SKM-1 treated with dmso at 0.1 percent for 144 hours (cell line): Measurements from ENCODE around the gene ERV3-1.
"Not testable (repeated sequence)": the region's sequence is repeated elsewhere in the genome, so short reads cannot be mapped to it uniquely, and the experiment has no call there.

Source experiments
- DNase-seq: peaks from one replicate; lab custom pipeline; 2025; ENCODE audit not compliant: unreplicated experiment; lab: John Stamatoyannopoulos, UW

Gene ERV3-1

DNA sequence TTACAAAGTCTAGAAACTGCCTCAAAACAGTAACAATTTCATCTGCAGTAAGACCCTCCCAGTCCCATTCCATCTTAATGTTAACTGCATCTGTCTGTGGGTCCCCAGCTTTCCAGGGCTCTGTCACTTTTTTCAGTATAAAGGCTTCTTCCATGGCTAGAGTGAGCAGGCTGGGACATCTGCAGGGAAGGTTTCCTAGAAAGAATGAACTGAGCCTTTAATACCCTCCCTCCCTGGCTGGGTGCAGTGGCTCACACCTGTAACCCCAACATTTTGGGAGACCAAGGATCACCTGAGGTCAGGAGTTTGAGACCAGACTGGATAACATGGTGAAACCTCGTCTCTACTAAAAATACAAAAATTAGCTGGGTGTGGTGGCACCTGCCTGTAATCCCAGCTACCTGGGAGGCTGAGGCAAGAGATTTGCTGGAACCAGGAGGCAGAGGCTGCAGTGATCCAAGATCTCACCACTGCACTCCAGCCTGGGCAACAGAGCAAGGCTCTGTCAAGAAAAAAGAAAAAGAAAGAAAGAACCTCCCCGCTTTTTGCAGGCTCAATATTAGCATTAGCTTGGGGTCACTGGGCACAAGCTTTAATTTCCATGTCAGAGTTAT lies 3.4 kb downstream of the ERV3-1 start:
- DNase-seq: no peak

DNA sequence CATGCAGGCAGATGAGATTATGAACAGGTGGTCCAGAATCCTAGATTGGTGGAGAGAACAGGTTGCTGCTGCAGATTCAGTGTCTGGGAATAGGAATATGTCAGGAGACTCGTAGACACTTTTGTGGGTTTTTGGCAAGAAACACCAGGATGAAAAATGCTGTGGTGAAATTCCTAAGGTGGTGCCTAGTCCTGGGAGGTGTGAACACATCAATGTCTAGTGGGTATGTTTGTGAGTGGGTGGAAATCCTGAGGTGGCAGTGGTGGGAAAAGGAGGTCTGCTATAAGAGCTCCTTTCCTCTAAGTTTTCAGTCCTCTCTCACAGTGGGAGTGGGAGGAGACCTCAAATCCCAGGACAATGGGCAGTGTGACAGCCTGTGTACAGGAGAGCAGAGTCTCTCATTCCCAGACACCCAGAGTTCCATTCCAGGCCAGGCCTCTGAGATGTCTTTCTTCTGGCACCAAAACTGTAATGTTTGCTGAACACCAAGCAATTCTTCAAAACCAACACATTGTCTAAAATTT lies 5.1 kb downstream of the ERV3-1 start:
- DNase-seq: no peak

DNA sequence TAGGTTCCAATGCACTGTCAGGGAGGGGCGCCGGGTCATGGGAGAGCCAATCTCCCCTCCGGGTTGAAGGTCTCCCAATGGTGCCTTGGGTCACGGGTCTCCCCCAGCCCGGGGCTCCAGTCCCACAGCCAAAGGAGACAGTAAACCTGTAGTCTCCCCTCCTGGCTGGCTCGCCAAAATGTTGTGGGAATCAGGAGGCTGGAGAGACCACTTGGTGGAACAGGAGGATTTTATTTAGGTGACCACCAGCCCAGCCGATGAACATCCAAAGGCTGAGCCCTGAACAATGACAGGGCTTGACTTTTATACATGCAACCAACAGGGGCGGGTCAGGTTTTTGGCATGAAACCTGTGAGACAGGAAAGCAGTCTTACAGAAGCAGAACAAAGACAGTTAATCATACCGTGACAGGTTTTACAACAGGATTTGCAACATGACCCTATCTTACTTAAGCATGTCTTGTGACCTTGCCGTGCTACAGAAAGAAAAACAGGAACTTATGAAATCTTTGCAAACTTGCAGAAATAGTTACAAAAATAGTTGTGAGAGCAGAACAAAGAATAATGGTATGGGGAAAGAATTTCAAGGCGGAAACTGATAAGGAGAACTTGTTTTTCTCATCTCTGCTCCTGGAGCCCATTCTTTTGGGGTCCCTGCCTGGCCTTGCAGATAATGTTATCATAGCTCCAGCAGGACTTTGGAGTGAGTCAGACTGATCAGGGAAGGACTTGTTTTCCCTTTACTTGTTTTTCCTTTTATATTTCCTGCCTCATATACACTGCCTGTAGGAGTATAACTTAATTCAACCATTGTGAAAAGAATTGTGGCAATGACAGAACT lies 7.1 kb downstream of the ERV3-1 start:
- peak; percentile 95 for DNase-seq

DNA sequence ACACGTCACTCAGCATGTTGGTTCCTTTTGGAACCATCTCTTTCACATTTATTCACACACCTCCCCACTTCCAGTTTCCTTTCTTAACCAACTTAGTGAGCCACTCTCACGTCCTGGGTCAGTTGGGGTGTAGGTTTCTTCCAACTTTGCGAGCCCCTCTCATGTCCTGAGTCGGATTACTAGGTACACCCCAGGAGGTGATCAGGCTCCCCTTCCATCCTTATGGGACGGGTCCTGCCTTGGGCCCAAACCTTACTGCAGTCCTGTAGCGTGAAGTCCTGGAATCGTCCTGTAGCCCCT lies 7.7 kb downstream of the ERV3-1 start:
- no peak for DNase-seq

DNA sequence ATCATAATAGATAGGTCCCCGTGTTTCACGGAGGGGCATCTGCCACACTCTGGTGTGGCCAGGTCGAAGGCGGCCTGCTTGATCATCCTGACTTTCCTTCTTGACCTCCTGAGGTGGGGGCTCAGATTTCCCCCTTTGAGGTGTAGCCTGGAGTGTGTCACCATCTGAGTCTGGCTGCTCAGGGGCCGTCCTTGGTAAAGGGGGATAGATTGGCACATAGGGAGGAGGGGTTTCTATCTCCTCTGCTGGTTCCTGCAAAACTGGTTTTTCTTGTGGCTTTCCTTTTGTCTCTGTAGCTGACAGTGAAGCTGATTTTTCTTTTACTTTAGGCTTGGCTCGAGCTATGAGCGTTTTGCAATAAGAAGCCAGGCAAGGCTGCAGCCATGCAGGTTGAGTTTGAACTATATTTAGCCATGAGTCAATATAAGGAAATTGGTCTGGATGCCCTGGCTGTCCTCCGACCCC lies 8.5 kb downstream of the ERV3-1 start:
- DNase-seq: peak; percentile 17

DNA sequence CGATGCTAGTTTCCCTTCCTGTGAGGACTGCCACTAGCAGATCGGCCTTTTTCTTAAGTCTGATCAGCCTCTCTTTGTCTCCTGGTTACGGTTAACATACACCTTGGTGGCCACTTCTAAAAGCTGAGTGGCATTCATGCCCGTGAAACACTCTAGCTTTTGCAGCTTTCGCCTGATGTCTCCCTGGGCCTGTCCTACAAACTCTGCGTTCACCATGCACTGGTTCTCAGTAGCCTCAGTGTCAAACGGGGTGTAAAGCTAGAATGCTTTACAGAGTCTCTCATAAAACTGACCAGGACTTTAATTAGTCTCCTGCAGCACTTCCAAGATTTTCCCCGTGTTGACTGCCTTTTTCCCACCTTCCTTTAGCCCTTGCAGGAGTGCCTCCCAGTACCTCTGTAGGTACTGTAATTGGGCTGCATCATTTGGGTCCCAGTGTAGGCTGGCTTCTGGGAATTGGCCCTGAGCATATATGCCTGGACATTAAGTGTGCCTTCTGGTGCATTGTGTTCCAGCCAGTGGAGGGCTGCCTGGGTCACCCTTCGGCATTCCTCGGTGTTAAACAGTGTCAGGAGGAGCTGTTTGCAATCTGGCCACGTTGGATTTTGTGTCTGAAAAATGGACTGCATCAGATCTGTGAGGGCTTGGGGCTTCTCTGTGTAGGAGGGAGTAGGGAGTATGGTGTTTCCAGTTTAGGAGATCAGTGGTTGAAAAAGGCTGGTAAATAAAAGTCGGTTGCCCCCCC lies 9.2 kb downstream of the ERV3-1 start:
- DNase-seq: no peak

DNA sequence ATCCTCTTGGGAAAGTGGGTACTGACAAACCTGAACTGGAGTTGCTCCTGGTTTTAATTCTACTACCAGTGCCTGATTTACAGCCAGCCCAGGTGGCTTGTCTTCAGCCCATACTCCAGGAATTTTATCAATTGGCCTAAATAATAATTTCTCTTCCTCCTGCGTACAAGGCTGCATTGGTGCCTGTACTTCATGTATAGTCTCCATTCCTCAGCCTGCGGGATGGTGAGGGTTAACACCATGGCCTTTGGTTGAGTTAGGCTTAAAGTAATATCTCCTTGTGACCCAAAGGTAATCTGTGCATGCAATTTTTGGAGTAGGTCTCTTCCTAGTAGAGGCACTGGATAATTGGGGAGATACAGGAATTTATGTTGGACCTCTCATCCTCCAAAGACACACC lies 10.2 kb downstream of the ERV3-1 start:
- no peak for DNase-seq

DNA sequence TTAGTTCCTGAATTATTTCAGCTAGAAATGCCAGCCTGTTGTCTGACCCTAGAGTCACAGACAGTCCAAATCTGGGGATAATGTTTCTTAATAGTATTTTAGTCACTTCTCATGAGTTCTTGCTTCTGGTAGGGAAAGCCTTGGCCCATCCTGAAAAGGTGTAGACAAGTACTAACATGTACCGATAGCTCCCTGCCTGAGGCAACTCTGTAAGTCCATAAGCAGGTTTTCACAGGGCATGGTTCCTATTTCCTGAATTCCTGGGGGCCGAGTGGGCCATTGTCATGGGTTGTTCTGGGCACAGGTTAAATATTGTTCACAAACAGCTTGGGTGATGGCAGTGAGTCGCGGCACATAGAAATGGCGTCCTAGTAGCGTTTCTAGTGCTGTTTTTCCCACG lies 12.6 kb downstream of the ERV3-1 start:
- no peak for DNase-seq

DNA sequence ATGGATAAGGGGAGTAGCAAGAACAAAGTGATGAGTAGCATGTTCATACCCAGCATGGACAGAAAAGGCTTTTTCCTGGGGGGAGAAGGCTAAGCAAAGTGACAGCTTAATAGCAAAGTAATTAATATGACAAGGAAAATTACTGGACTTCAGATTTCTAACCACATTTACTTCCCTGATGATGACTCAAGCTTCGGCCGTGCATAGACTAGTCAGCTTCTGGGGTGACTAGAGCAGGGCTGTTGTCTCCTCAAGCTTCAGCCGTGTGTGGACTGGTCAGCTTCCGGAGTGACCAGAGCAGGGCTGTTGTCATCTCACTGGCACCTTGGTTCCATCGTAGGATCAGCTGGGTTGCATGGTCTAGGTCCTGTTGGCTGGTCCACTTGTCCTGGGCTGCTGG lies 13.5 kb downstream of the ERV3-1 start:
- no peak for DNase-seq

DNA sequence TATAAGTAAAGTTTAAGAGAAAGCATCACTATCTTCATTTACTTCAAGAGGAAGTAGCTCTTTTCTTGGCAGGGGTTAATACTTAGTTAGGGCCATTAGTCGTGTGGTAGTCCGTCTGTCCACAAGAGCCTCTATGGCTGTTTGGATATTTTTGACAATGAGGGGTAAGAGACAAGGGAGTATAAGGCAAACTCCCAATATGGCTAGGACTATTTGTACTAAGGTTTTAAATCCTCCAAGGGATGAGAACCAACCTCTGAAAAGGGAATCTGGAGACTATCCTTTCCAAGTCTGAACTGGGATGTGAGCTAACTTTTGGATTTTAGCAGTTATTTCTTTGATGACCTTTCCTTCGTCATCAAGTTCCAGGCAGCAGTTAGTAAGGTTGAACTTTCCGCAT lies 15.6 kb downstream of the ERV3-1 start, which contains the start of gene ZNF117:
TSS of gene ZNF117 (minus strand) at position 101 of the 400 bp plus-strand sequence.
- no peak for DNase-seq

DNA sequence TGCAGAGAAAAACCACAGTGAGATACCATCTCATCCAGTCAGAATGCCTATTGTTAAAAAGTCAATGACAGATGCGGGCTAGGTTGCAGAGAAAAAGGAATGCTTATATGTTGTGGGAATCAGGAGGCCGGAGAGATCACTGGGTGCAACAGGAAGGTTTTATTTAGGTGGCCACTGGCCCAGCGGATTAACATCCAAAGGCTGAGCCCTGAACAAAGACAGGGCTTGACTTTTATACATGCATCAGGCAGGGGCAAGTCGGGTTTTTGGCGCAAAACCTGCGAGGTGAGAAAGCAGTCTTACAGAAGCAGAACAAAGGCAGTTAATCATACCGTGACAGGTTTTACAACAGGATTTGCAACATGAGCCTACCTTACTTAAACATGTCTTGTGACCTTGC lies 16.3 kb downstream of the ERV3-1 start:
- no peak for DNase-seq

DNA sequence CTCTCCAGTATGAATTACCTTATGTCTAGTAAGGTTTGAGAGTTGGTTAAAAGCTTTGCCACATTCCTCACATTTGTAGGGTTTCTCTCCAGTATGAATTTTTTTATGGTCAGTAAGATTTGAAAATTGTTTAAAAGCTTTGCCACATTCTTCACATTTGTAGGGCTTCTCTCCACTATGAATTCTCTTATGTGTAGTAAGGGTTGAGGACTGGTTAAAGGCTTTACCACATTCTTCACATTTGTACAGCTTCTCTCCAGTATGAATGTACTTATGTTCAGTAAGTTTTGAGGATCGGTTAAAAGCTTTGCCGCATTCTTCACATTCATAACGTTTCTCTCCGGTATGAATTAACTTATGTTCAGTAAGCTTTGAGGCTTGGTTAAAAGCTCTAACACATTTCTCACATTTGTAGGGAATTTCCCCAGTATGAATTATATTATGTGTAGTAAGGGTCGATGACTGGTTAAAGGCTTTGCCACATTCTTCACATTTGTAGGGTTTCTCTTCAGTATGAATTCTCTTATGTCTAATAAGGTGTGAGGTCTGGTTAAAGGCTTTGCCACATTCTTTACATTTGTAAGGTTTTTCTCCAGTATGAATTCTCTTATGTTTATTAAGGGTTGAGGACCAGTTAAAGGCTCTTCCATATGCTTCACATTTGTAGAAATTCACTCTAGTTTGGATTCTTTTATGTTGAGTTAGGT lies 27.8 kb downstream of the ERV3-1 start:
- DNase-seq: no peak

DNA sequence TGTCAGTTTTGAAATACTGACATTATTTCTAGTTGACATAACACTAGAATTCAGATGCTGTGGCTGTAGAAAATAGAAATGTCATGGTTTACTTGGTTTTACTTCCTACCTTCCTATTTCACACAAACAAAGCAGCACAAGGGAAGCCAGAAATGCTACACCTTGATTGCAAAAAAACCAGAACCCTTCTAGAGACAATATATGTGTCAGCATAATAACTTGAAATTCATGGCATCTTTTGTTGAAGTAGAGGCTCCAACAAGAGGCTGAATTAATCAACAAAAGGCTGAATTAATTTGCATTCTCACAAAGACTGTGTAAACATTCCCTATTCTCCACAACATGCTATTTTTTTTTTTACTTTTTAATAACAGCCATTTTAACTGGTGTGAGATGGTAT lies 40.9 kb downstream of the ERV3-1 start:
- DNase-seq: no peak

DNA sequence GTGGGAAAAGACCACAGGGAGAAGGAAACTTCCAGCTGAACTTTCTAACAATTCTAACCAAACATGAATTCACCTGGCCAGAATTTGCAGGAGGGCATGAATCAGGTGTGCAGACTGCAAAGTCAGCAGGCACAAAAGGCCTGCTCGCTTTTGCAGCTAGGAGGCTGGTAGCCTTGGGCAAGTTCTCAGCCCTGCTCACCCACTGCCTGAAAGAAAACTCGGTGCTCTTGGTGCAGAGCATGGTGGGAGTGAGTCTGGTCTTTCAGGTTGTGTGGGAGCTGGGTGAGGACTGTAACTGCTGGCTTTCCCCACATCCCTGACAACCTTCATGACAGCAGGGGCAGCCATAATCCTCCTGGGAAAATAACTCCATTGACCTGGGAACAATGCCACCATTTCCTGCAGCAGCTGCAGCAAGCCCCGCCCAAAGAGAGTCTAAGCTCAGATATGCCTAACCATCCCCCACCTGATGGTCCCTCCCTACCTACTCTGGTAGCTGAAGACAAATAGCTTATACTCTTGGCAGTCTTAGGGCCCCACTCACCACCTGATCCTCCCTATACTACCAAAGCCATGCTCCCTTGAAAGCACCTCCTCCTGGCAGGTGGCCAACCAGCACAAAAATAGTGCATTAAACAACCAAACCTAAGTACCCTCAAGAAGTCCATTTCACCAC lies 47.3 kb downstream of the ERV3-1 start:
- DNase-seq: no peak

DNA sequence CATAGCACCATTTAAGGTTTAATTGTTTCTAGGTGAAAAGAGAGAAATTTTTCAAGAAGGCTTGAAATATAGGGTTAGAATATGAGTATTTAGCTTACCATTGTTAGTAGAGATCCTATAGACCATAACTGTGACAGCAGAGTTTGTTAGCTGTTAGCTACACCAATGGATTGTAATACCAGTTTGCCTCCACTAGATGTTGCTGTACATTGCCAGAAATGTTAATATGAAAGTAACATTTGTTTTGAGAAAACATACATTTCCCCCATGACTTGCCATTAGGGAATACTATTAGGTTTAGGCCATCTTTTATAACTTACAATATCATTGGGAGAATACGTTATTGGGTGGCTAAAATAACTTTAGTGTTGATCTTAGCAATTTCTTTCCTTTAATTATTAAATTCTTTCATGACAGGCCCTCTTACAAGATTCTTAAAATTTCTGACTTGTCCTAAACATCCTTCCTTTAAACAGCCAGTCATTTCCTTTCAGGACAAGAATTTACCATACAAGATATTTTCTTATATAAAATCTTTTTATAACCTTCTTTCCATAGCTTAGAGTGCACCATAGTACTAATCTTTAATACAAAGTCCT lies 55.1 kb downstream of the ERV3-1 start:
- peak; percentile 49 for DNase-seq

DNA sequence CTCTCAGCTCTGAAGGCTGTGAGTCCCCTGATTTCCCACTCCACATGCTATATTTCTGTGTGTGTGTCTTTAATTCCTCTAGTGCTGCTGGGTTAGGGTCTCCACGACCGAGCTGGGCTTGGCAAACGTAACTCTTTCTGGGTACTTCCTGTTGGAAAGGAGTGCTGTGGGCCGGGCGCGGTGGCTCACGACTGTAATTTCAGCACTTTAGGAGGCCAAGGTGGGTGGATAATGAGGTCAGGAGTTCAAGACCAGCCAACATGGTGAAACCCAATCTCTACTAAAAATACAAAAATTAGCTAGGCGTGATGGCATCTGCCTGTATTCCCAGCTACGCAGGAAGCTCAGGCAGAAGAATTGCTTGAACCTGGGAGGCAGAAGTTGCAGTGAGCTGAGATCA lies 55.8 kb downstream of the ERV3-1 start:
- DNase-seq: not testable (repeated sequence)

DNA sequence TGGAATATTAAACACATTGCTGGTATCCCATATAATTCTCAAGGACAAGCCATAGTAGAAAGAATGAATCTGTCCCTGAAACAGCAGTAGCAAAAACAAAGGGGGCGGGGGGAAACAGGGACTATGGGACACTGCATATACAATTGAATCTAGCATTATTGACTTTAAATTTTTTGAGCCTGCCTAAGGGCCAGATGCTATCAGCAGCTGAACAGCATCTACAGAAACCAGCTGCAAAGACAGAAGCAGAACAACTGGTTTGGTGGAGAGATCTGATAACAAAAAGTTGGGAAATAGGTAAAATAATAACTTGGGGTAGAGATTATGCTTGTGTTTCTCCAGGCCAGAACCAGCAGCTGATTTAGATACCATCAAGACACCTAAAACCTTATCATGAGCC lies 57.7 kb downstream of the ERV3-1 start:
- not testable (repeated sequence) for DNase-seq

DNA sequence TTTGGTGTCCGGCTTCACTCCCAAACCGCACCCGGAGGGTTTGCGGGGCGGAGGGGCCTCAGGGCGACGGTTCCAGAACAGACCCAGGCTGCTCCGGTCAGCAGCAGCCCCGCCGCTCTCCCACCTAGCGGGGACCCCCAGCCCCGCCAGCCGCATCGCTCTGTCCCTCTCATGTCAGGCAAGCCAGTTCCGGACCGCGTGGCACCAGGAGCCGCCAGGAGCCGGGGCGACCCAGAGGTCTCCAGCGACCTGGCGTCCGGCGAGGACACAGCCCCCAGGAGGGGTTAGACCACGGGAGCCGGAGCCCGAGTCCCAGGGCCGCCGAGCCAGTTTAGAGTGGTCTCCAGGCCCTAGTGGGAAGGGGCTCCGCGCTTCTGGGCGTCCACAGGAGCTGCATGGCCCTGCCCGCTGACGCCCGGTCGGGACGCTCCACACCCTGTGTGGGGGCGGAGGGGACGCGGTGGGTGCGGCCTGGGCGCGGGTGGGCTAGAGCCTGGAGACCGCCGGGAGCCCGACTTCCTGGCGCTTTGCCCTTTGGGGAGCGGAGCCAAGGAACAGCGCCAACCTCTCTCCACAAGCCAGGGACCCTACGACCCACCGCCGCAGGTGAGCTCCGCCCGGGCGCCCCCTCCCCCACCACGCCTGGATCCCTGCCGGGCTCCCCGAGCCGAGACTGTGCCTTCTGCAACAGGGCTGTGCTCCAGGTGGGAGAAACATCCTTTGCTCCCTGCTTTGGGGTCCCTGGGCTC lies 59.1 kb downstream of the ERV3-1 start:
- DNase-seq: no peak

DNA sequence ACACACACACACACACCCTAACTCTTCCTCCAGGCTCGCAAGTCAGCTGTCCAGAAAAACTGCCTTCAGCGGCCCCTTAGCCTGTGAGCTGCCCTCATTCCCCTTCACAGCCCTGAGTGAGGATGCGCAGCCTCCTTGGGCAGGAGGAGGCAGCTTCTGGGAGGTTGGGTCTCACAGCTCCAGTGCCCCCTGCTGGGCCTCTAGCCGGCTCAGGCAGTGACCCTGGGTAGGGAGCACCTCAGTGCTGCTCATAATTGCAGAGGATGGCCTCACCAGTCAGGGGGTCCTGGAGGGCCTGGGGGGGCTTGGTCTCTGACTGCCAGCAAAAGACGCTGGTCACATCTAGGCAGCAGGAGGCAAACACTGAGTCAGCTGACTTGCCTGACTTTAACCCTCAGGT lies 59.7 kb downstream of the ERV3-1 start:
- peak; percentile 4 for DNase-seq
